Measurements from ENCODE around the gene SORCS3. TPM values are rescaled to one million over a fixed set of nuclear protein-coding genes. Genes with fewer than 3 reads are reported as not detected.

The SORCS3 gene
- total RNA-seq, 1 experiment from 2014 or later: not detected

DNA sequence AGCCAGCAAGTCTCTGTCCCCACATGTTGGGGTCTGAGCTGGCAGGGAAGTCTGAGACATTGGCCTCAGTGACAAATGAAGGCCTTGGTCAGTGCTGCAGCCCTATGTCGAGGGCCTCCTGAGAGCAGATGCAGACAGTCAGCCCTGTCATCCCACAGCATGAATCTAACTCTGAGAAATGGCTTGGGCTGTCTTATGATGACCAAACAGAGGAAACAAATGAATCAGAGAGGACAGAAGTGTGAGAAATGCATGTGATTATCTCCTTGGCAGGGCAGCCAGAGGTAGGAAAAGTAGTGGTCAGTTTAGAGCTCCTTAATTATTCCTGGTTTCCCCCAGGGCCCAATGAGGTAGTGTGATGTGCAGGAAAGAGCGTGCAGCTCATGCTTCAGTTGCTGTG lies 287.6 kb downstream of the SORCS3 start:
- BruUV-seq (replicated peaks): no TSS peak
- H3K9me2 ChIP-seq (ENCODE audit: insufficient read depth): no peaks in the 10 kb centered on the region
- ChIA-PET CTCF (no interaction called here), POLR2A (ENCODE audit: unreplicated experiment) (no interaction called here)
- DNase-seq: no peak
- no peaks in the 10 kb centered on the region for H3K9me3 ChIP-seq (ENCODE audit: insufficient read depth, low read depth)
- no peaks in the 10 kb centered on the region for H4K20me1 ChIP-seq (ENCODE audit: insufficient read depth)
- intact Hi-C loops (cut with micrococcal nuclease; ENCODE audit: unreplicated experiment): loop anchor here (10.0 kb wide), 1 partner anchor 524 kb away; no protein-coding TSS in a partner anchor
- H3K79me2 ChIP-seq (ENCODE audit: low read depth): no peaks in the 10 kb centered on the region
- TF ChIP-seq, protein P1, sequence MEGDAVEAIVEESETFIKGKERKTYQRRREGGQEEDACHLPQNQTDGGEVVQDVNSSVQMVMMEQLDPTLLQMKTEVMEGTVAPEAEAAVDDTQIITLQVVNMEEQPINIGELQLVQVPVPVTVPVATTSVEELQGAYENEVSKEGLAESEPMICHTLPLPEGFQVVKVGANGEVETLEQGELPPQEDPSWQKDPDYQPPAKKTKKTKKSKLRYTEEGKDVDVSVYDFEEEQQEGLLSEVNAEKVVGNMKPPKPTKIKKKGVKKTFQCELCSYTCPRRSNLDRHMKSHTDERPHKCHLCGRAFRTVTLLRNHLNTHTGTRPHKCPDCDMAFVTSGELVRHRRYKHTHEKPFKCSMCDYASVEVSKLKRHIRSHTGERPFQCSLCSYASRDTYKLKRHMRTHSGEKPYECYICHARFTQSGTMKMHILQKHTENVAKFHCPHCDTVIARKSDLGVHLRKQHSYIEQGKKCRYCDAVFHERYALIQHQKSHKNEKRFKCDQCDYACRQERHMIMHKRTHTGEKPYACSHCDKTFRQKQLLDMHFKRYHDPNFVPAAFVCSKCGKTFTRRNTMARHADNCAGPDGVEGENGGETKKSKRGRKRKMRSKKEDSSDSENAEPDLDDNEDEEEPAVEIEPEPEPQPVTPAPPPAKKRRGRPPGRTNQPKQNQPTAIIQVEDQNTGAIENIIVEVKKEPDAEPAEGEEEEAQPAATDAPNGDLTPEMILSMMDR (conservative IDR thresholded peaks at IDR 0.05): no peak
- no peak for TF ChIP-seq EZH2 (IDR thresholded peaks at IDR 0.05; ENCODE audit: low read depth)
- H3K36me3 ChIP-seq (ENCODE audit: low read depth): no peaks in the 10 kb centered on the region
- H3K4me2 ChIP-seq: no peak overlapping the region
- no peak overlapping the region for H3K4me3 ChIP-seq
- no peaks in the 10 kb centered on the region for H3K27me3 ChIP-seq (ENCODE audit: insufficient read depth, low read depth)
- no peak overlapping the region for H2AFZ ChIP-seq
- H3F3A ChIP-seq (ENCODE audit: insufficient read depth, low read depth): no peaks in the 10 kb centered on the region
- H3K27ac ChIP-seq: no peak overlapping the region
- no peaks in the 10 kb centered on the region for H3K4me1 ChIP-seq (replicated peaks; ENCODE audit: insufficient read depth)

DNA sequence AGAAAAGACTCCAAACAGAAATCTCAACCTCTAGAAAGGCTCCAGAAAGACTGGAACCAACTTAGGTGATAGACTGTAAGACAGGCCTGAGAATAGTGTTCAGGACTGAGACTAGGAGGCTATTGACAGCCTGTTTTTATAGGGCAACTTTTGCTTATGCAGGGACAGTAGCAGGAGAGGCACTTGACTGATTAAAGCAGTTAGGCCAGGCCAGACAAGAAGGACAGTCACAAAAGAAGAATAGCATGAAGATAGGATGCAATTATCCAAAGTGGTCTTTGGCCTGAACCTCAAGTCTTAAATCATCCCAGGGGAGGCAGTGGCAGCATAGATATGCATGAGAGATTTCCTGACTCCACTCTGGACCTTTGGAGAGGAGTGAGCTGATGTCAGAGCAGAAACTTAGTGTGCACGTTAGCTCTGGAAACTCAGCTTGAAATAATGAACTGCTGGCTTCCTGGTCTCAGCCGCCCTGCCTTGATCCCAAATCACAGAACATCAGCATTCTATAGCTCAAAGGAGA lies 290.6 kb downstream of the SORCS3 start:
- no peak for DNase-seq
- Histone ChIP-seq H2AFZ (no peak overlapping the region), H3K4me2 (no peak overlapping the region), H3K9me2 (ENCODE audit: insufficient read depth) (no peaks in the 10 kb centered on the region), H3K27me3 (ENCODE audit: insufficient read depth, low read depth) (no peaks in the 10 kb centered on the region), H3K4me1 (replicated peaks; ENCODE audit: insufficient read depth) (no peaks in the 10 kb centered on the region), H3K36me3 (ENCODE audit: low read depth) (no peaks in the 10 kb centered on the region), H3F3A (ENCODE audit: insufficient read depth, low read depth) (no peaks in the 10 kb centered on the region), H3K9me3 (ENCODE audit: insufficient read depth, low read depth) (no peaks in the 10 kb centered on the region), H3K27ac (no peak overlapping the region), H3K4me3 (no peak overlapping the region), H3K79me2 (ENCODE audit: low read depth) (no peaks in the 10 kb centered on the region), H4K20me1 (ENCODE audit: insufficient read depth) (no peaks in the 10 kb centered on the region)
- intact Hi-C loops (cut with micrococcal nuclease; ENCODE audit: unreplicated experiment): no loop called here
- BruUV-seq (replicated peaks): no TSS peak
- CTCF ChIA-PET: no interaction called here
- TF ChIP-seq, protein P1 (conservative IDR thresholded peaks at IDR 0.05): no peak
- no peak for TF ChIP-seq EZH2 (IDR thresholded peaks at IDR 0.05; ENCODE audit: low read depth)
- POLR2A ChIA-PET (ENCODE audit: unreplicated experiment): no interaction called here

DNA sequence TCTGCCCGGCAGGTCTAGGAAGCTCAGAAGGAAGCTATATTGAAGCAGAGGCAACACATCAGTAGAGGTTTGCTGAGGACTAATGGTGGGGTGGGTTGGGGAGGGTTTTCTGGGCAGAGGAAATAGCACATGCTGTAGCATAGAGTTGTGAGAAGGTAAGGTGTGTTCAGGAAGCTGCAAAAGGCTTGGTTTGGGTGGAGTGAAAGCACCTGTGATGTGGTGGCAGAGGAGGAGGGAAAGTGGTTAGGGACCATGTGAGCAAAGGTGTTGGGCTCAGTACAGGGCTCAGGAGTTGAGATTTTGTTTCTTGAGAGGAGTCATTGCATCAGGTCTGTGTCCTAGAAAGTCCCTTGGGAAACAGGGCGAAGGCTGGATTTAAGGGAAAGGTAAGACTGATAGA lies 294.6 kb downstream of the SORCS3 start:
- Histone ChIP-seq H4K20me1 (ENCODE audit: insufficient read depth) (no peaks in the 10 kb centered on the region), H3K9me3 (ENCODE audit: insufficient read depth, low read depth) (no peaks in the 10 kb centered on the region), H3K4me1 (replicated peaks; ENCODE audit: insufficient read depth) (no peaks in the 10 kb centered on the region), H3K4me3 (no peak overlapping the region), H3K36me3 (ENCODE audit: low read depth) (no peaks in the 10 kb centered on the region), H3K4me2 (no peak overlapping the region), H3K27ac (no peak overlapping the region), H3K27me3 (ENCODE audit: insufficient read depth, low read depth) (no peaks in the 10 kb centered on the region), H3K9me2 (ENCODE audit: insufficient read depth) (no peaks in the 10 kb centered on the region), H3K79me2 (ENCODE audit: low read depth) (no peaks in the 10 kb centered on the region), H2AFZ (no peak overlapping the region), H3F3A (ENCODE audit: insufficient read depth, low read depth) (no peaks in the 10 kb centered on the region)
- no peak for TF ChIP-seq EZH2 (IDR thresholded peaks at IDR 0.05; ENCODE audit: low read depth)
- TF ChIP-seq, protein P1 (conservative IDR thresholded peaks at IDR 0.05): no peak
- no peak for DNase-seq
- intact Hi-C loops (cut with micrococcal nuclease; ENCODE audit: unreplicated experiment): no loop called here
- BruUV-seq (replicated peaks): no TSS peak
- ChIA-PET POLR2A (ENCODE audit: unreplicated experiment) (no interaction called here), CTCF (no interaction called here)
